HS-5 (cell line): ENCODE data around the gene HEXB.
"Not testable (repeated sequence)": the region's sequence is repeated elsewhere in the genome, so short reads cannot be mapped to it uniquely, and the experiment has no call there.

Source experiments
- DNase-seq: peaks from one replicate; pipeline ENCODE4 v3.0.0-alpha.2; 2012; ENCODE audit warnings: low read depth

HEXB gene

DNA sequence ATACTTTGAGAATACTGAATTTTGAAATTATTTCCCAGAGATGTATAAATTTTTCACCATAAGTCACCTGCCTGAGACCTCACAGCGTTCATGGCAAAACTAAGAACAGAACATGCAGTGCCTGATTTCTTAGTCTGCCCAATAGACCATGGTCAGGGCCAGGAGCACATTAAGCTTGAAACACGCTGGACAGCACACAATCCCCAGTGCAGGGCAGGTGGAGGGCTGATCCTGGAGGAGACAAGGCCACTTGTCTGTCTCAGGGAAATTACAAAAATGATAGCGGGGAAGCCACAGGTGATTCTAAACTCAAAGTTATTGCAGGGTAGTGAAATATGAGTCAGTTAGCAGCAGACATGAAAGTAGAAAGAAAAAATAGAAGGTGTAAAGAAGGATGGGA is 25.9 kb upstream of the HEXB start:
- no peak for DNase-seq

DNA sequence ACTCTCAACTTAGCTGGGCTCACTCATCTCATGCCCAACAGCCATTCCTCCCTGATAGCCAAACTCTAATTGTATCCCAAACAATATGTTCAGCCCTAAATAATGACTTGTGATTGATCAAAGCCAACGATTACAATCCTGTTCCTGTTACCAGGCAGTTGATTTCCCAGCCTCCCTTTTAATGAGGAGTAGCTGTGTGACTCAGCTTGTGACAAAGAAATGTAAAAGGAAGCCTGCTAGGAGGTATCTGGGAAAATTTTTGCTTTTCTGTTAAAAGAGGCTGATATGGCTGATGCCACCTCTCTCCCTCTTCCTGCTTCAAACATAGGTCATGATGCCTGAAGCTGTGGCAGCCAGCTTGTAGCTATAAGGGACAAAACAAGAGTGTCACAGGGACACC is 24.9 kb upstream of the HEXB start:
- DNase-seq: no peak

DNA sequence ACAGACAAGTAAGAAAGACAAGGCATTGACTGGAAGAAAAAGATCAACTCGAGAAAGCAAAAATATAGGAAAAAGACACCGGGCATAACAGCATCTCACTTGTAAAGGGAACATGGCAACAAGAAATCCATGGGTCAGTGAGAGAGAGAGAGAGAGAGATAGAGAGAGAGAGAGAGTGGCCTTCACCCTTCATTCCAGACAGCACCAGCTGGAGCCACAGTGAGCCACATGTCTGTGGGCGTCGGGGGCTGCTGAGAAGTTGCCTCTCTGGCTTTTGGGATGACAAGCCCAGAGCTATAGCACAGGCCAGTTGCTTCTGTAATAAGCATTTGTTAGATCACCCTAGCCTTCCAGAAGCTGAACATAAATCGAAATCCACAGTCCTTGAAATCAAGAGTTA is 24.2 kb upstream of the HEXB start:
- DNase-seq: no peak

DNA sequence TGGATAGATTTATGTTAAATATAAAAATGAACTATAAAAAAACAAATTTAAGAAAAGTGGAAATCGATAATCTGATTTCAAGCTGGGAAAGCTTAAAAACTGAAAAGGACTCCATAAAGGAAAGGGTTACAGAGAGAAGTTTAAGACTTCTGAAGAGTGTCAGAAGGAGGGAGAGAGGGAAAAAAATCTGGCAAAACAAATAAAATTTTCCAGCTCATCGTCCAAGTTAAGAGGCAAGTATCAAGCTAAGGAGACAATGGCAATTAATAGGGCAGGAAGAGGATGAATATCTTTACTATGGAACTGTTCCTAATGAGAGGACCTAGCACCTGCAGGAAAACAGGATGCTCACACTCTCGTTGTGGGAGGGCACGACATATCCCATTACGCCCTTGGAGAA is 20.5 kb upstream of the HEXB start:
- no peak for DNase-seq

DNA sequence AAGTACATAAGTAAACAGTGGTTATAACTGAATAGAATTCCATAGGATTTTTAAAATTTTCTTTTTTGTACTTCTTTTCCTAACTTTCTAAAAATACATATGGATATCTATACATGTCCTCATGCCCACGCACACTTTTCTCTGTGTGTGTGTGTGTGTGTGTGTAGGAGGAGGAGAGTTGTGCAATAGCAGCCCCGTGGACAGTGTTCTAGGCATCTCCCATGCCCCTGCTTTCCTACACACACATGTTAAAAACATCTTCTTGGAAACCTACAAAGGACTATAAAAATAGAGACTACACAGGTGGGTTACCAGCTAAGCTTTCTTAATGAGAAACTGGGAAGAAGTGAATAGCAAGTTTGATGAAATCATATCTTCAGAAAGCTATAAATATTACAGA is 19.8 kb upstream of the HEXB start:
- DNase-seq: no peak

DNA sequence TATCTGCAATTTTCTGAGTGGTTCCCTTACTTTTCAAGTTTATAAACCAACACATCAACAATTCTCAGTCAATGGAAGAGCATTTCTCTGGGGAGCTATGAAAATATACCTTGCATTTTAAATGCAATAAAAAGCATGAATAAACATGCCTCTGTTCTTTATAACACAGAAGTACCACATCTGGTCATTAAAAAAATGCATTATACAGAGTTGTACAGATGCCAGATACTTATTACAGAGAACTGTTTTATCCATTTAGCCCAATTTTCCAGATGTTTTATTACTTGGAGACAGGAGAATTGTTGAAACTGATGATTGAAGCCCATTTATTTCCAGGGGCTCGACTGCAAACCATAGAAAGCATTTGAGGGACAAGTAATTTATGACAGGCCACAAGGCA is 19.2 kb upstream of the HEXB start:
- DNase-seq: no peak

GRCh38 chr5:74667396-74667795 is 17.6 kb upstream of the HEXB start:
- no peak for DNase-seq

DNA sequence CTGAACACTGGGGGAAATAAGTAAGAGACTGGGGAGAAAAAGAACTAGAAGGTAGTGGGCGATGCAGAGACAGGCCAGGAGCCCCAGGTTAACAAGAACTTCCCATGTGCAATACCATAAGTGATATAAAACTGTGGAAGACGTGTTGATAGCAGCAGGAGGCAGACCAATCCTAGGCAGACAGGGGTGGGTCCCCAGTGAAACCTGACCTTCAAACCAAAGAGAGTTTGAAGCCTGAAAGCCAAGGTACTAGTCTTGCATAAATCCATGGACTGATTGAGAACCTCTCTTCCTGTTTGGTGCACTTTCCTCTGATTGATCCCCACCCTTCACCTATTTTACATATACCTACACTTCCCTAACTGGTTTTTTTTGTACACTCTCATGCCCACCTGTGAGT is 15.2 kb upstream of the HEXB start:
- no peak for DNase-seq

DNA sequence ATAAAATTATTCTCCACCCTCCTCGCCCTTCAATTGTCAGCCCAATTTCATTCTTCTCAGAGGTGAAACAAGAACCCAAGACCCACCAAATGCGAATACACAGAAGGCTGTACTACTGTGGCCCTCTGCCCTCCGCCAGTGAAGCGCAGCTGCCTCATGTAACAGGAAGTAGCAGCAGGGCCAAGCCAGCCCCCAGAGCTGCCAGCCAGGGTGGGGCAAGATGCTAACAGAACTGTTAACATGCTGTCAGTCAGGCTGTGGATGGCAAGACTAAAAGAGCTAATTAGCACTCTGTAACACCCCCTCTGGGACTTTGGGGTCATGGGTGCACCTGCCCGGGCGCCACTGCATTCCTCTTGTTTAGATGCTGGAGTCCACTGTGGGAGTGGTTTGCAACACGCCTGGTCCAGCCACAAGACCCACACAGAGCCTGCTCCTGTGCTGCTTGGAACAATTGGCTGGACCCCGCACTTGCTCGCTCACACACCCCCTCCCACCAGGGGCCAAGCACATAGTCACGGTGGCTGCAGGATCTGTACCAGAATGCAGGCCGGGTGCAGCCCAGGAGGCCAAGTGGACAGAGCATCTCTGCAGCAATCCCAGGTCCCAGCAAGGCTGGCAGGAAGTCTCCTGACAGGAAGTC is 14.5 kb upstream of the HEXB start:
- no peak for DNase-seq

GRCh38 chr5:74672215-74672877 is 12.7 kb upstream of the HEXB start:
- no peak for DNase-seq

GRCh38 chr5:74673011-74673790 is 11.8 kb upstream of the HEXB start:
- no peak for DNase-seq

GRCh38 chr5:74676466-74676865 is 8.6 kb upstream of the HEXB start:
- DNase-seq: not testable (repeated sequence)

DNA sequence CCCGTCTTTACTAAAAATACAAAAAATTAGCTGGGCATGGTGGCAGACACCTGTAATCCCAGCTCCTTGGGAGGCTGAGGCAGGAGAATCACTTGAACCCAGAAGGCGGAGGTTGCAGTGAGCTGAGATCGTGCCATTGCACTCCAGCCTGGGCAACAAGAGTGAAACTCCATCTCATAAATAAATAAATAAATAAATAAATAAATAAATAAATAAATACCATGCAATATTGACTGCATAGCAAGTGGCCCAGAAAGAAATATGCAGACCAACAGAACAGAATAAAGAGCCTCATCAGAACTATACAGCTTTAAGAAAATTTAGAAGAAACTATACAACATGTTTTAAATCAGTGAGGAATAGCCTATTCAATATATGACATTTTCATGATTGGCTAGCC is 6.9 kb upstream of the HEXB start:
- not testable (repeated sequence) for DNase-seq

DNA sequence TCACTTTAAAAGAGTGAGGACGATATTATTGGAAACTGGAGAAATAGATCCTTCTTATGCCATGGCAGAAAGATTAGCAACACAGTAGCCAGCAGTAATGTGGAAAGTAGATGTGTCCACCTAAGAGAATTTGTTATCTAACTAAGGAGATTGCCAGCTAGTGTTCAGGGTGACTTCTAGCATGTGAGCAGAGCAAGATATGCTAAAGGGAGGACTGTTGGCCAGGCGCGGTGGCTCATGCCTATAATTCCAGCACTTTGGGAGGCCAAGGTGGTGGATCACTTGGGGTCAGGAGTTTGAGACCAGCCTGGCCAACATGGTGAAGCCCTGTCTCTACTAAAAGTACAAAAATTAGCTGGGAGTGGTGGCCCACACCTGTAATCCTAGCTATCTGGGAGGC is 5.7 kb upstream of the HEXB start:
- not testable (repeated sequence) for DNase-seq

DNA sequence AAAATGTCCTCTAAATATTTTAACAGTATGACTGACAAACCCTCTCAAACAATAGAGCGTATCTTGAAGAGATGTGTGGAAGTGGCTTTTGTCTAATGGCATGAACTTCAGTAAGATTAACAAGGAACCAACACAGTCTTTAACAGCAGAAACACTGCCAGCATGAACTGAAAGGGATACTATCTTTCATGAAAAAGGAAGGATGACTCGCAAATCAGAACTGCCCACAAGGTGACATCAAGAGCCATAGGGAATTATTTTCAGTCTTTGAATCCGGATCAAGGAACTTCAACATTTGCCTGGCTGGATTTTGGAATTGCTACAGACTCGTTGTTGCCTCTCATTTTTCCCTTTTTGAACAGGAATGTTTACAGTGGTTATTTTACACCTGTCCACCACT is 5.1 kb upstream of the HEXB start:
- DNase-seq: no peak

DNA sequence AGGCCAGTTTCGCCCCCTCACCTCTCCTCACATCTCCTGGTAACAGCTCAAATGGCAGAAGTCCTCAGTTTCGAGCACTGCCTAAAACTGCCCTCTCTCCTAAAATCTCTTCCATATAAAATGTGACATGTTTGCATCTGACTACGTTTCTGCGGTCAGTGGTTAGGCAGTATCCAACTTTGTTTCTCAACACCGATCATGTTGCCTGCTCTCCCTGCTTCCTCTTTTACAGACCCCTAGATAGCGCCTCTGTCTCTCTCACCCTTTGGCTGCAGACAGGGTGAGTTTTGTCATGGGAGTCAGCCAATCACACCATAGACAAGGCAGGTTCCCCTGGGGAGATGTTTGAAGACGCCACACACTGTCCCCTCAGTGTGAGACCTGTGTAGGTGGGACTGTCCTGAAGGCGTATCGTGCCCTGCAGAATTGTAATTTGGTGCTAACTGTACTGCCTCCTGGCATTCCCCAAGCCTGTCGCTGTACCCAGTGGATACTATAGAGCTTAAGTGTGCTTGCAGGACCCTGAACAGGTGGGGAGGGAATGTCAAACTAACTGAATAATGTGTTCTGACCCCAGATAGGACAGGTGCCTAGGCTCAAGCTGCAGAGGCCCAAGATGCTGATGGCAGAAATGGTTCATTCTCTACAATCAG is 1.1 kb downstream of the HEXB start:
- DNase-seq: no peak

- no peak for DNase-seq
These were observed 2.1 kb downstream of the HEXB start for GRCh38 chr5:74686962-74687751.

DNA sequence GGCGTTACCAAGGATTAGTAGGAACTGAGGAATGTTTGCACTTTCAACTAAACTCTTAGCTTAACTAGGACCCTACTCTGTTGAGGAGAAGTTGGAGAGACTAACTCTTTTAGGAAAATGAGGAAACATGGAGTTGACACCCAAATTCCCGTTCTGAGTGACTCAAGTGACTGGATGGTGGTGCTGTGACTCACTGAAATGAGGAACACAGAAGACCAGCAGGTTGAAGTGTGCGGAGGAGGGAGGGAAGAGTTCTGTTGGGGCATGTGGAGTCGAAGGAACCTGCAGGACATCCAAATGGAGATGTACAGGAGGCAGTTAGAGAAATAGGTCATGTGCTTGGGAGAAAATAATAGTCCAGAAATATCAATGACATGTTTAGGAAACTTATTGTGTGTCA is 8.2 kb downstream of the HEXB start:
- DNase-seq: no peak

DNA sequence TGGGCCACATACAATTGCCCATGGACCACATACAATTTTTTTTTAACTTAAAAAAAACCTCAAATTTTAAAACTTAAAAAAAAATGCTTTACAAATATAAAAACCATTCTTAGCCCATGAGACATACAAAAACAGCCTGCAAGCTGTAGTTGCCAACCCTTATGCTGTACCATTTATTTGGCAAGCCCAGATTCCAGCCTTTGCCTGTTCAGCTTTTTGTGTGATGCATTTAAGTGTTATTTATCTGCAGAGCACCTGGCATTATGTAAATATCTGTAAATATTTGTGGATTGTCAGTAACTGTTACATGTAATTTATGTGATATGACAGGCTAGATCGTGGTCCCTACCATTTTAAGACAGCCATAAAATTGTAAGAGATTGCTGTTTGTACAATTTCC is 32.6 kb downstream of the HEXB start:
- no peak for DNase-seq

- no peak for DNase-seq
These were observed 37.2 kb downstream of the HEXB start for GRCh38 chr5:74722271-74722670.

DNA sequence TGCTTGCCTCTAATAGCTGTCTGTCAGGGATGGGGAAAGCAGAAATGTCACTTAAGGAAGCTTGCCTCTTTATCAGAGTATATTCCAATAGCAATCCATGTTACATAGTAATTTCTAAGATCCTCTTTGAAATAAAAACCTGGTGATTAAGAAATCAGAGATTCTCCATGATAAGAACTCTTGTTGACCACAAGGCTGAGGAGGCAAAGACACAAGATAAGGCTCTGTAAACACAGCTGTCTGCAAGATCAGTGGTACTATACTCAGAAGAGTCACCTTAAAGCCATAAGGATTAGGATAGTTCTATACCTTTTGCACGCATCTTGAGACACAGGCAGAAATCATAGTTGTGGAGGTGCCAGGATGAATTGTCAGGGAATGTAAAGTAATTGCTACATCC is 40.3 kb downstream of the HEXB start:
- DNase-seq: no peak

- DNase-seq: no peak
These were observed 51.7 kb downstream of the HEXB start for GRCh38 chr5:74736759-74737158.
